ENCODE results near the gene PITPNB.

The PITPNB gene

DNA sequence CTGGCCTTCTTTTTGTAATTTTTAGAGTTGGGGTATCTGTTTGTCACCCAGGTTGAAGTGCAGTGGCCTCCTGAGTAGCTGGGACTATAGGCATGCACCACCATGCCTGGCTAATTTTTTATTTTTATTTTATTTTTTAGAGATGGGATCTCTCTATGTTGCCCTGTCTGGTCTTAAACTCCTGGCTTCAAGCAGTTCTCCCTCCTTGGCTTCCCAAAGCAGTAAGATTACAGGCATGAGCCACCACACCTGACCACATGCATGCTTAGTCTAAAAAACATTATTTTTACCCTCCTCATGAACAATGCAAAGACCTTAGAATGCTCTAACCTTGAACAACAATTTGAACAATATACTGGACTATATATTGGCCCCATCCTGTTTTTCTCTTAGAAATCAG is 22.1 kb upstream of the PITPNB start:
- TF ChIP-seq, protein P1, sequence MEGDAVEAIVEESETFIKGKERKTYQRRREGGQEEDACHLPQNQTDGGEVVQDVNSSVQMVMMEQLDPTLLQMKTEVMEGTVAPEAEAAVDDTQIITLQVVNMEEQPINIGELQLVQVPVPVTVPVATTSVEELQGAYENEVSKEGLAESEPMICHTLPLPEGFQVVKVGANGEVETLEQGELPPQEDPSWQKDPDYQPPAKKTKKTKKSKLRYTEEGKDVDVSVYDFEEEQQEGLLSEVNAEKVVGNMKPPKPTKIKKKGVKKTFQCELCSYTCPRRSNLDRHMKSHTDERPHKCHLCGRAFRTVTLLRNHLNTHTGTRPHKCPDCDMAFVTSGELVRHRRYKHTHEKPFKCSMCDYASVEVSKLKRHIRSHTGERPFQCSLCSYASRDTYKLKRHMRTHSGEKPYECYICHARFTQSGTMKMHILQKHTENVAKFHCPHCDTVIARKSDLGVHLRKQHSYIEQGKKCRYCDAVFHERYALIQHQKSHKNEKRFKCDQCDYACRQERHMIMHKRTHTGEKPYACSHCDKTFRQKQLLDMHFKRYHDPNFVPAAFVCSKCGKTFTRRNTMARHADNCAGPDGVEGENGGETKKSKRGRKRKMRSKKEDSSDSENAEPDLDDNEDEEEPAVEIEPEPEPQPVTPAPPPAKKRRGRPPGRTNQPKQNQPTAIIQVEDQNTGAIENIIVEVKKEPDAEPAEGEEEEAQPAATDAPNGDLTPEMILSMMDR (IDR thresholded peaks at IDR 0.05; ENCODE audit: extremely low read depth, insufficient read depth, missing control alignments): no peak
- in situ Hi-C loops (cut with MboI; ENCODE audit: low pct_unique_long_range_greater_than_20kb, low sequenced_read_pairs, unreplicated experiment): no loop called here
- DNase-seq (ENCODE audit: low spot score): no peak

DNA sequence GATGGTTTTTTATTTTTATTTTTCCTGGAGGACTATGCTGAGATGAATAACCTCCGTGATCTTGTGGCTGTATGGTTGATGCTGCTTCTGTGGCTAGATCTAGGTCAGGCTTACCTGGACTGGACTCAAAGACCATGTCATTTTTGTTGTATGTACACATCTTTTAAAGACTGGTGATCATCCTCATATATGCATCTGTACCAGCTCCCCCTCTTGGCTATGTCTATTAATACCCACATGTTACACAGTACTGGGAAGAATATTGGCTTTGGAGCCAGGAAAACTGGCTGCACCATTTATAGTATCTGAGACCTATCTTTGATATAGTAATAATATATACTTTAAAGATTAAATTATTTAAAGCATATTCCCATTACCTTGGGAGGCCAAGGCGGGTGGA is 18.4 kb upstream of the PITPNB start:
- in situ Hi-C loops (cut with MboI; ENCODE audit: low pct_unique_long_range_greater_than_20kb, low sequenced_read_pairs, unreplicated experiment): no loop called here
- DNase-seq (ENCODE audit: low spot score): no peak
- TF ChIP-seq, protein P1 (IDR thresholded peaks at IDR 0.05; ENCODE audit: extremely low read depth, insufficient read depth, missing control alignments): peak; percentile 9

DNA sequence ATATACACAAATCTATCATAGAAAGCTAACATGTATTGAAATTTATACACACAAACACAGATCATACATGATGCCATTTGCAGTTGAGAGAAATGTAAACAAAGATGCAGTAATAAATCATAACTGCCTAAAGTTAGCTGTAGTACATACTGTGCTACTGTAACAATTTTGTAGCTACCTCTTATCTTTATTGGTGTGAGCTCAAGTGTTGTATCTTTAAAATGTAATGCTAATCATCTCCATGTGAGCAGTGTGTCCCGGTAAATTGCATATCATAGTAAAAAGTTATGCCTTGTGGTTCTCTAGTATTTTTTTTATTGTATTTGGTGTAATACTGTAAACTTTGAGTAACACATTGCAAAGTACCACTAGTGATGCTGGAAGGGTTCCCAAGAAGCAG is 16.8 kb upstream of the PITPNB start:
- in situ Hi-C loops (cut with MboI; ENCODE audit: low pct_unique_long_range_greater_than_20kb, low sequenced_read_pairs, unreplicated experiment): no loop called here
- TF ChIP-seq, protein P1 (IDR thresholded peaks at IDR 0.05; ENCODE audit: extremely low read depth, insufficient read depth, missing control alignments): no peak
- no peak for DNase-seq (ENCODE audit: low spot score)

DNA sequence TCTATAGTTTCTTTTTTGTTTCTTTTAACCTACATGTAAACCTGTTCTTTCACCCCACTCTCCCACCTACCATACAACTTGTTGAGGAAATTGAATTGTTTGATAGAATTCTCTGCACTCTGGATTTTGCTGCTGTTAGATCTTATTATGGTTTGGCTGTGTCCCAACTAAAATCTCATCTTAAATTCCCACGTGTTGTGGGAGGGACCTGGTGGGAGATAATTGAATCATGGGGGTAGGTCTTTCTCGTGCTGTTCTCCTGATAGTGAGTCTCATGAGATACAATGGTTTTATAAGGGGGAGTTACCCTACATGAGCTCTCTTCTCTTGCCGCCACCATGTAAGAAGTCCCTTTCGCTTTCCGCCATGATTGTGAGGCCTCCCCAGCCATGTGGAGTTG is 15.0 kb upstream of the PITPNB start:
- no peak for DNase-seq (ENCODE audit: low spot score)
- in situ Hi-C loops (cut with MboI; ENCODE audit: low pct_unique_long_range_greater_than_20kb, low sequenced_read_pairs, unreplicated experiment): no loop called here
- TF ChIP-seq, protein P1 (IDR thresholded peaks at IDR 0.05; ENCODE audit: extremely low read depth, insufficient read depth, missing control alignments): no peak

DNA sequence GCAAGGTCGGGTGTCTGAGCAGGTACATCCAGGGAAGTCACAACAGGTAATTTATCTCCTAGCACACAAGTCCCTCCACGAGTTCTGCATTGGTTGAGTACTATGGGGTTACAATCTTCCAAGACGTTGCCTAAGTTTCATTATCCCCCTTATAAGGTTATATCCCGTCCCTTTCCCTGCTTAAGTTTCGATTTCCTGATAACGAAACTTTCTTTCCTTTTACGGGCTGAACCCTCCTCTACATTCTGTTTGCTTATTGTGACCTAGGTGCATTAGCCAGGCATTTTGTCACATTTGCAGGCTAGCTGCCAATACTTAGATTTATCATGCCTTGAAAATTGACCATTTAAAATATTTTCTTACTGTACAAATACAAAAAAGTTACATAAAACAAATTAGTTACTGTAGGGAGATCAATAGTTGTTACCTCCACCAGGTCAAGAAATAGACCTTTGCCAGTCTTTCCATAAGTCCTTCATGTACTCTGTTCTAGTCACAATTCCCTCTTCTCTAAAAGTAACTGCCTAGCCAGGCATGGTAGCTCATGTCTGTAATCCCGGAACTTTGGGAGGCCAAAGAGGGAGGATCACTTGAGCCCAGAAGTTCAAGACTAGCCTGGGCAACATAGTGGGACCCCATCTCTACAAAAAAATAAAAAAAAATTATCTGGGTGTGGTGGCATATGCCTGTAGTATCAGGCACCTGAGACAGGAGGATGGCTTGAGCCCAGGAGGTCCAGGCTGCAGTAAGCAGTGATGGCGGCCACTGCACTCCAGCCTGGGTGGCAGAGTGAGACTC is 14.3 kb upstream of the PITPNB start:
- TF ChIP-seq, protein P1 (IDR thresholded peaks at IDR 0.05; ENCODE audit: extremely low read depth, insufficient read depth, missing control alignments): no peak
- no peak for DNase-seq (ENCODE audit: low spot score)
- in situ Hi-C loops (cut with MboI; ENCODE audit: low pct_unique_long_range_greater_than_20kb, low sequenced_read_pairs, unreplicated experiment): no loop called here

DNA sequence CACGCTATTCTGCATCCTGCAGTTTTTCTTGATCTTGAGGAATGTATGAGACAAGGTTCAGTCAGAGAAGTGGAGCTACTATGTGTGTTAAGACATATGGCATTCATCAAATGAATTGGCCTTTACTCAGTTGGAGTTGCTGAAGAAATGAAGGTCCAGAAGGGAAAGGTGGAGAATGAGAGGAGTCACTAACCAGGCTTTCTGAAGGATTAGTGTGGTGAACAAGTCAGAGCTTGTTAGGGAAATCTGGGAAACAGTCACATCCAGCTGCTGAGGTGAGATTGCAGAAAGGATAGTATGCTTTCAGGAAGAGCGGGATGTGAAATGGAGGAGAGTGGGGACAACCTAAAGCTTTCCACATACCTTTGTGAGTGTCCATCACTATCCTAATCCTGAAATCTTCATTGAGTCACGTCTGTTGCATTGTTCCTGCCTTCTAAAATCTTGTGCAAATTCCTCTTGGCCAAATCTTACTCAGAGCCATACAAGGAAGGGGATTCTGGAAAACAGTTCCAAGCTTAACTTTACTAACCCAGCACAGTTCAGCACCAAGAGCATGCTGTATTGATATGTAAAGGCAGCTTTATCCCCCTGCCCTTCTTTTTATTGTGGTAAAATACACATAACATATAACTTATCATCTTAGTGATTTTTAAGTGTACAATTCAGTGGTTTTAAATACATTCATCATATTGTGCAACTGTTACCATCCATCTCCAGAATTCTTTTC is 11.4 kb upstream of the PITPNB start:
- in situ Hi-C loops (cut with MboI; ENCODE audit: low pct_unique_long_range_greater_than_20kb, low sequenced_read_pairs, unreplicated experiment): no loop called here
- no peak for DNase-seq (ENCODE audit: low spot score)
- TF ChIP-seq, protein P1 (IDR thresholded peaks at IDR 0.05; ENCODE audit: extremely low read depth, insufficient read depth, missing control alignments): no peak
